ENCODE data around the gene NFIC.

DNA sequence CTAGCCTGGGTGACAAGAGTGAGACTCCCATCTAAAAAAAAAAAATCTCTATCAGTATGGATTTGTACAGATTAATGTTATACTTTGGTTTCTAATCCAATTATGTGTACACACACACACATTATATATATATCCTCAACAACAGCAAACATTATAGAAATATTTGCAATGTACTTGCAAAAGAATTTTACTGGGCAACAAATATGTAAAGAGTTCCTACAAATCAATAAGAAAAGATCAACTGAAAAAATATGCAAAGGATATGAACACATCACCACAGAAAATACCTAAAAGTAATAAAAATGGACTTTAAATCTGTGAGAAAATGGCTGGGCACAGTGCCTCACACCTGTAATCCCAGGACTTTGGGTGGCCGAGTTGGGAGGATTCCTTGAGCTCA lies 40.9 kb upstream of the NFIC start:
- TF ChIP-seq, protein P1, sequence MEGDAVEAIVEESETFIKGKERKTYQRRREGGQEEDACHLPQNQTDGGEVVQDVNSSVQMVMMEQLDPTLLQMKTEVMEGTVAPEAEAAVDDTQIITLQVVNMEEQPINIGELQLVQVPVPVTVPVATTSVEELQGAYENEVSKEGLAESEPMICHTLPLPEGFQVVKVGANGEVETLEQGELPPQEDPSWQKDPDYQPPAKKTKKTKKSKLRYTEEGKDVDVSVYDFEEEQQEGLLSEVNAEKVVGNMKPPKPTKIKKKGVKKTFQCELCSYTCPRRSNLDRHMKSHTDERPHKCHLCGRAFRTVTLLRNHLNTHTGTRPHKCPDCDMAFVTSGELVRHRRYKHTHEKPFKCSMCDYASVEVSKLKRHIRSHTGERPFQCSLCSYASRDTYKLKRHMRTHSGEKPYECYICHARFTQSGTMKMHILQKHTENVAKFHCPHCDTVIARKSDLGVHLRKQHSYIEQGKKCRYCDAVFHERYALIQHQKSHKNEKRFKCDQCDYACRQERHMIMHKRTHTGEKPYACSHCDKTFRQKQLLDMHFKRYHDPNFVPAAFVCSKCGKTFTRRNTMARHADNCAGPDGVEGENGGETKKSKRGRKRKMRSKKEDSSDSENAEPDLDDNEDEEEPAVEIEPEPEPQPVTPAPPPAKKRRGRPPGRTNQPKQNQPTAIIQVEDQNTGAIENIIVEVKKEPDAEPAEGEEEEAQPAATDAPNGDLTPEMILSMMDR (IDR thresholded peaks at IDR 0.05; ENCODE audit: low read depth, low read length, missing input control) = no peak
- TF ChIP-seq, protein P2, sequence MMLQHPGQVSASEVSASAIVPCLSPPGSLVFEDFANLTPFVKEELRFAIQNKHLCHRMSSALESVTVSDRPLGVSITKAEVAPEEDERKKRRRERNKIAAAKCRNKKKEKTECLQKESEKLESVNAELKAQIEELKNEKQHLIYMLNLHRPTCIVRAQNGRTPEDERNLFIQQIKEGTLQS (IDR thresholded peaks at IDR 0.05) = no peak
- no peak for TF ChIP-seq TAF1 (conservative IDR thresholded peaks at IDR 0.05)
- no peak for TF ChIP-seq GABPA (IDR thresholded peaks at IDR 0.05 in 1 of 2, conservative IDR thresholded peaks at IDR 0.05 in 1 of 2)
- TF ChIP-seq NR2F2 (IDR thresholded peaks at IDR 0.05) = no peak
- TF ChIP-seq, protein P3, sequence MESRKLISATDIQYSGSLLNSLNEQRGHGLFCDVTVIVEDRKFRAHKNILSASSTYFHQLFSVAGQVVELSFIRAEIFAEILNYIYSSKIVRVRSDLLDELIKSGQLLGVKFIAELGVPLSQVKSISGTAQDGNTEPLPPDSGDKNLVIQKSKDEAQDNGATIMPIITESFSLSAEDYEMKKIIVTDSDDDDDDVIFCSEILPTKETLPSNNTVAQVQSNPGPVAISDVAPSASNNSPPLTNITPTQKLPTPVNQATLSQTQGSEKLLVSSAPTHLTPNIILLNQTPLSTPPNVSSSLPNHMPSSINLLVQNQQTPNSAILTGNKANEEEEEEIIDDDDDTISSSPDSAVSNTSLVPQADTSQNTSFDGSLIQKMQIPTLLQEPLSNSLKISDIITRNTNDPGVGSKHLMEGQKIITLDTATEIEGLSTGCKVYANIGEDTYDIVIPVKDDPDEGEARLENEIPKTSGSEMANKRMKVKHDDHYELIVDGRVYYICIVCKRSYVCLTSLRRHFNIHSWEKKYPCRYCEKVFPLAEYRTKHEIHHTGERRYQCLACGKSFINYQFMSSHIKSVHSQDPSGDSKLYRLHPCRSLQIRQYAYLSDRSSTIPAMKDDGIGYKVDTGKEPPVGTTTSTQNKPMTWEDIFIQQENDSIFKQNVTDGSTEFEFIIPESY (IDR thresholded peaks at IDR 0.05) = no peak
- no peak for TF ChIP-seq YY1 (IDR thresholded peaks at IDR 0.05)
- TF ChIP-seq JUND (IDR thresholded peaks at IDR 0.05) = no peak
- no peak for TF ChIP-seq RAD21 (IDR thresholded peaks at IDR 0.05)
- TF ChIP-seq EGR1 (IDR thresholded peaks at IDR 0.05; ENCODE audit: low read depth in 2 of 2) = no peak
- TF ChIP-seq, protein P4, sequence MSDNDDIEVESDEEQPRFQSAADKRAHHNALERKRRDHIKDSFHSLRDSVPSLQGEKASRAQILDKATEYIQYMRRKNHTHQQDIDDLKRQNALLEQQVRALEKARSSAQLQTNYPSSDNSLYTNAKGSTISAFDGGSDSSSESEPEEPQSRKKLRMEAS (IDR thresholded peaks at IDR 0.05) = no peak
- TF ChIP-seq, protein P5, sequence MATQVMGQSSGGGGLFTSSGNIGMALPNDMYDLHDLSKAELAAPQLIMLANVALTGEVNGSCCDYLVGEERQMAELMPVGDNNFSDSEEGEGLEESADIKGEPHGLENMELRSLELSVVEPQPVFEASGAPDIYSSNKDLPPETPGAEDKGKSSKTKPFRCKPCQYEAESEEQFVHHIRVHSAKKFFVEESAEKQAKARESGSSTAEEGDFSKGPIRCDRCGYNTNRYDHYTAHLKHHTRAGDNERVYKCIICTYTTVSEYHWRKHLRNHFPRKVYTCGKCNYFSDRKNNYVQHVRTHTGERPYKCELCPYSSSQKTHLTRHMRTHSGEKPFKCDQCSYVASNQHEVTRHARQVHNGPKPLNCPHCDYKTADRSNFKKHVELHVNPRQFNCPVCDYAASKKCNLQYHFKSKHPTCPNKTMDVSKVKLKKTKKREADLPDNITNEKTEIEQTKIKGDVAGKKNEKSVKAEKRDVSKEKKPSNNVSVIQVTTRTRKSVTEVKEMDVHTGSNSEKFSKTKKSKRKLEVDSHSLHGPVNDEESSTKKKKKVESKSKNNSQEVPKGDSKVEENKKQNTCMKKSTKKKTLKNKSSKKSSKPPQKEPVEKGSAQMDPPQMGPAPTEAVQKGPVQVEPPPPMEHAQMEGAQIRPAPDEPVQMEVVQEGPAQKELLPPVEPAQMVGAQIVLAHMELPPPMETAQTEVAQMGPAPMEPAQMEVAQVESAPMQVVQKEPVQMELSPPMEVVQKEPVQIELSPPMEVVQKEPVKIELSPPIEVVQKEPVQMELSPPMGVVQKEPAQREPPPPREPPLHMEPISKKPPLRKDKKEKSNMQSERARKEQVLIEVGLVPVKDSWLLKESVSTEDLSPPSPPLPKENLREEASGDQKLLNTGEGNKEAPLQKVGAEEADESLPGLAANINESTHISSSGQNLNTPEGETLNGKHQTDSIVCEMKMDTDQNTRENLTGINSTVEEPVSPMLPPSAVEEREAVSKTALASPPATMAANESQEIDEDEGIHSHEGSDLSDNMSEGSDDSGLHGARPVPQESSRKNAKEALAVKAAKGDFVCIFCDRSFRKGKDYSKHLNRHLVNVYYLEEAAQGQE (IDR thresholded peaks at IDR 0.05) = no peak
